ENCODE results near the gene FOXN3.

FOXN3 gene

GRCh38 chr14:89348722-89349121 is 68.3 kb downstream of the FOXN3 start:
- TF ChIP-seq POLR2A (IDR thresholded peaks at IDR 0.05; ENCODE audit: extremely low read depth, insufficient read length), result no peak
- TF ChIP-seq, protein P1, sequence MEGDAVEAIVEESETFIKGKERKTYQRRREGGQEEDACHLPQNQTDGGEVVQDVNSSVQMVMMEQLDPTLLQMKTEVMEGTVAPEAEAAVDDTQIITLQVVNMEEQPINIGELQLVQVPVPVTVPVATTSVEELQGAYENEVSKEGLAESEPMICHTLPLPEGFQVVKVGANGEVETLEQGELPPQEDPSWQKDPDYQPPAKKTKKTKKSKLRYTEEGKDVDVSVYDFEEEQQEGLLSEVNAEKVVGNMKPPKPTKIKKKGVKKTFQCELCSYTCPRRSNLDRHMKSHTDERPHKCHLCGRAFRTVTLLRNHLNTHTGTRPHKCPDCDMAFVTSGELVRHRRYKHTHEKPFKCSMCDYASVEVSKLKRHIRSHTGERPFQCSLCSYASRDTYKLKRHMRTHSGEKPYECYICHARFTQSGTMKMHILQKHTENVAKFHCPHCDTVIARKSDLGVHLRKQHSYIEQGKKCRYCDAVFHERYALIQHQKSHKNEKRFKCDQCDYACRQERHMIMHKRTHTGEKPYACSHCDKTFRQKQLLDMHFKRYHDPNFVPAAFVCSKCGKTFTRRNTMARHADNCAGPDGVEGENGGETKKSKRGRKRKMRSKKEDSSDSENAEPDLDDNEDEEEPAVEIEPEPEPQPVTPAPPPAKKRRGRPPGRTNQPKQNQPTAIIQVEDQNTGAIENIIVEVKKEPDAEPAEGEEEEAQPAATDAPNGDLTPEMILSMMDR (IDR thresholded peaks at IDR 0.05; ENCODE audit: low read depth, low read length), result no peak
- no peak for TF ChIP-seq MYC (IDR thresholded peaks at IDR 0.05; ENCODE audit: low read depth, low read length)
- no peak for TF ChIP-seq MAX (IDR thresholded peaks at IDR 0.05; ENCODE audit: low read depth, low read length)
- no peak for DNase-seq (ENCODE audit: low read depth)
- no peak overlapping the region for H3K4me3 ChIP-seq (ENCODE audit: low read depth, low read length)

GRCh38 chr14:89347885-89348284 is 69.1 kb downstream of the FOXN3 start:
- TF ChIP-seq, protein P1 (IDR thresholded peaks at IDR 0.05; ENCODE audit: low read depth, low read length), result no peak
- no peak for TF ChIP-seq POLR2A (IDR thresholded peaks at IDR 0.05; ENCODE audit: extremely low read depth, insufficient read length)
- TF ChIP-seq MAX (IDR thresholded peaks at IDR 0.05; ENCODE audit: low read depth, low read length), result no peak
- no peak for TF ChIP-seq MYC (IDR thresholded peaks at IDR 0.05; ENCODE audit: low read depth, low read length)
- H3K4me3 ChIP-seq (ENCODE audit: low read depth, low read length), result no peak overlapping the region
- DNase-seq (ENCODE audit: low read depth), result no peak

DNA sequence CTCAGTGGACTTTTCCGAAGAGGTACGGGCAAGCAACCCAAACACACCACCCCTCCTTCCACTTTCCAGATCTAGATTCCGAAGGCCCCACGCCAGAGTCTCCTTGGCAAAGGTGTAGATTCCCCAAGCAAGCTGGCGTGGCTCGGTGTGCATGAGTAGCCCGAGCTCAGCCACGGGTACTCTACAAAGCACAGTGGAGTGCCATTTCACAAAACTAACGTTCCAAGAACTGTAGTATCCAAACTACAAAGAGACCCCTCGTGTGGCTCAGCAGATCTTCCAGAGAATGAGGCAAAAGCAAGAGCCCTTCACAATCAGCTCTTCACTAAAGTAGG is 72.1 kb downstream of the FOXN3 start:
- no peak for DNase-seq (ENCODE audit: low read depth)
- TF ChIP-seq POLR2A (IDR thresholded peaks at IDR 0.05; ENCODE audit: extremely low read depth, insufficient read length), result no peak
- TF ChIP-seq, protein P1 (IDR thresholded peaks at IDR 0.05; ENCODE audit: low read depth, low read length), result no peak
- no peak for TF ChIP-seq MYC (IDR thresholded peaks at IDR 0.05; ENCODE audit: low read depth, low read length)
- no peak for TF ChIP-seq MAX (IDR thresholded peaks at IDR 0.05; ENCODE audit: low read depth, low read length)
- no peak overlapping the region for H3K4me3 ChIP-seq (ENCODE audit: low read depth, low read length)

DNA sequence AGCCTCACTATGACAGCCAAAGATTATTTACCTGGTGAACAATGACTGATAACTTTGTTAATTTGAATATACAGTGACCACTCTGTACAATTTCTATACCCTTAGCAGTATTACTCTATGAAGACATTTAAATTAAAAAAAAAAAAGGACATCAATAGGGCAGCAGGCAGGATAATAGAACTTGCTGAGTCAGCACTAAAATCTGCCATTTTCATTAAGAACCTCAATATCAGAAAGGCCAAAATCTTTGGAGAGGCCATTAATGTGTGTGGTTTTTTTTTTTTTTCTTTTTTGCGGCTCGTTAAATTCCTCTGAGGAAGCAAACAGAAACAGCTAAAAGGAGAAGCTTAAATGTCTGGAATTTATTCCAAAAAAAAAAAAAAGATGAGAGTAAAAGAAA is 73.7 kb downstream of the FOXN3 start:
- no peak for TF ChIP-seq MYC (IDR thresholded peaks at IDR 0.05; ENCODE audit: low read depth, low read length)
- no peak for TF ChIP-seq POLR2A (IDR thresholded peaks at IDR 0.05; ENCODE audit: extremely low read depth, insufficient read length)
- TF ChIP-seq, protein P1 (IDR thresholded peaks at IDR 0.05; ENCODE audit: low read depth, low read length), result no peak
- no peak for TF ChIP-seq MAX (IDR thresholded peaks at IDR 0.05; ENCODE audit: low read depth, low read length)

GRCh38 chr14:89342049-89342448 is 75.0 kb downstream of the FOXN3 start:
- no peak for DNase-seq (ENCODE audit: low read depth)
- H3K4me3 ChIP-seq (ENCODE audit: low read depth, low read length), result no peak overlapping the region
- TF ChIP-seq MYC (IDR thresholded peaks at IDR 0.05; ENCODE audit: low read depth, low read length) (no peak), POLR2A (IDR thresholded peaks at IDR 0.05; ENCODE audit: extremely low read depth, insufficient read length) (no peak), MAX (IDR thresholded peaks at IDR 0.05; ENCODE audit: low read depth, low read length) (no peak)
- TF ChIP-seq, protein P1 (IDR thresholded peaks at IDR 0.05; ENCODE audit: low read depth, low read length), result no peak

More for the DNA sequence above, 73.7 kb downstream of the FOXN3 start:
- no peak for DNase-seq (ENCODE audit: low read depth)
- no peak overlapping the region for H3K4me3 ChIP-seq (ENCODE audit: low read depth, low read length)
